ENCODE results near the gene SAV1.

Gene SAV1

DNA sequence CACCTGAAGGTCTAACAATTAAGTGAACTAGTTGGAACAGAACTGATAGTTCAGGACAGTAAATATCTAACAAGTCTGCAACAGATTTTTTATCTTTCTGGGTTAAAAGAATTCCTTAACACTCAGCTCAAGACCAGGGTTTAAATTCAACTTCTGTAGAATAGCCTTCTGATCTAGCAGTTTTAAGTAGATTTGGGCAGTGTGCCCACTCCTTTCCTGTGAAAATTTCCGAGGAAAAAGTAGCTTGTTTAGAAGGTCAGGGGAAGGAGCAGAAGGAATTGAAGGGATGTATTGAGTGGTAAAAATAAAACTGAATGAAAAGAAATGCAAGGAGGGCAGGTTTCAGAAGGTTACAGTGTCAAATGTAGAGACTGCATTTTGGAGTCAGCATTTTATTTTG, 62.3 kb downstream of the SAV1 start:
- Histone ChIP-seq H3K4me3 (ENCODE audit: low read depth in 1 of 2, low read length in 2 of 2) (no peak overlapping the region), H3K27ac (ENCODE audit: low read depth, low read length) (no peak overlapping the region), H3K4me1 (ENCODE audit: insufficient read depth, low read length) (no peaks in the 10 kb centered on the region), H3K36me3 (ENCODE audit: insufficient read depth, low read length) (no peaks in the 10 kb centered on the region), H3K9me3 (ENCODE audit: low read length) (no peaks in the 10 kb centered on the region), H3K27me3 (ENCODE audit: control insufficient read depth in 1 of 2, insufficient read depth in 2 of 2, low read length in 2 of 2) (no peaks in the 10 kb centered on the region), H3K9ac (ENCODE audit: low read length) (no peak overlapping the region)

DNA sequence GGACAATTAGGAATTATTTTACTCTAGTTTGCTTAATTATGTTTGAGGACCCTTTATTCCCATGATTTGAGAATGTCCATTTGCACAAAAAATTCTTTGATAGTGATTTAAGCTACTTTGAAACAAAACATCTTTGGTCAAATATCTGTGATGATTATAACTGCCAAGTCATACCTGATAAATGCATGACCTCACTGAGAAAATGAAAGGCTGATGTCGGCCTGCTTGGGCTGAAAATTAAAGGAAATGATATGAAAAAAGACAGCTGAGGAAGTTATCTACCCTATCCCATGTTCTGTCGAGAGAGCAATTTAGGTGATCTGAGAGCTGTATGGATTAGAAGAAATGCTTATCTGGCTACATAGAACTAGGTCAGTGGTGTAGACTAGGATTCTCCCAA, 64.5 kb downstream of the SAV1 start:
- H3K9me3 ChIP-seq (ENCODE audit: low read length) = no peaks in the 10 kb centered on the region
- H3K27ac ChIP-seq (ENCODE audit: low read depth, low read length) = no peak overlapping the region
- no peak overlapping the region for H3K4me3 ChIP-seq (ENCODE audit: low read depth in 1 of 2, low read length in 2 of 2)
- no peak overlapping the region for H3K9ac ChIP-seq (ENCODE audit: low read length)
- H3K27me3 ChIP-seq (ENCODE audit: control insufficient read depth in 1 of 2, insufficient read depth in 2 of 2, low read length in 2 of 2) = no peaks in the 10 kb centered on the region
- no peaks in the 10 kb centered on the region for H3K36me3 ChIP-seq (ENCODE audit: insufficient read depth, low read length)
- H3K4me1 ChIP-seq (ENCODE audit: insufficient read depth, low read length) = no peaks in the 10 kb centered on the region

- no peak overlapping the region for H3K9ac ChIP-seq (ENCODE audit: low read length)
- H3K4me3 ChIP-seq (ENCODE audit: low read depth in 1 of 2, low read length in 2 of 2) = no peak overlapping the region
- H3K36me3 ChIP-seq (ENCODE audit: insufficient read depth, low read length) = no peaks in the 10 kb centered on the region
- no peaks in the 10 kb centered on the region for H3K27me3 ChIP-seq (ENCODE audit: control insufficient read depth in 1 of 2, insufficient read depth in 2 of 2, low read length in 2 of 2)
- H3K27ac ChIP-seq (ENCODE audit: low read depth, low read length) = no peak overlapping the region
- no peaks in the 10 kb centered on the region for H3K4me1 ChIP-seq (ENCODE audit: insufficient read depth, low read length)
- H3K9me3 ChIP-seq (ENCODE audit: low read length) = no peaks in the 10 kb centered on the region
These were observed 66.1 kb downstream of the SAV1 start for GRCh38 chr14:50602035-50602434.

- no peaks in the 10 kb centered on the region for H3K4me1 ChIP-seq (ENCODE audit: insufficient read depth, low read length)
- no peak overlapping the region for H3K4me3 ChIP-seq (ENCODE audit: low read depth in 1 of 2, low read length in 2 of 2)
- H3K9ac ChIP-seq (ENCODE audit: low read length) = no peak overlapping the region
- H3K27me3 ChIP-seq (ENCODE audit: control insufficient read depth in 1 of 2, insufficient read depth in 2 of 2, low read length in 2 of 2) = no peaks in the 10 kb centered on the region
- no peak overlapping the region for H3K27ac ChIP-seq (ENCODE audit: low read depth, low read length)
- H3K36me3 ChIP-seq (ENCODE audit: insufficient read depth, low read length) = peaks cover under 1% of the 10 kb centered on the region
- no peaks in the 10 kb centered on the region for H3K9me3 ChIP-seq (ENCODE audit: low read length)
These were observed 66.7 kb downstream of the SAV1 start for GRCh38 chr14:50601394-50601793.

DNA sequence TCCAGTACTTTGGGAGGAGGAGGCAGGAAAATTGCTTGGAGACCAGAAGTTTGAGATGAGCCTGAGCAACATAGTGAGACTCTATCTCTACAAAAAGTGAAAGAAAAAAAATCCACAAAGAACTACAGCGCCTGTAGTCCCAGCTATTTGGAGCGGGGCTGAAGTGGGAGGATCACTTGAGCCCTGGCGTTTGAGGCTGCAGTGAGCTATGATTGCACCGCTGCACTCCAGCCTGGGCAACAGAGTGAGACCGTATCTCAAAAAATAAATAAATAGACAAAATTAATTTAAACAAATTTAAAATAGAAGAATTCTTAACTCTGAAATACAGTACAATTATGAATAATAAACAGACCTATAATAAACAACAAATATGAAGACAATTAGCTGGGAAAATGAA, 67.3 kb downstream of the SAV1 start:
- H3K27ac ChIP-seq (ENCODE audit: low read depth, low read length) = no peak overlapping the region
- no peak overlapping the region for H3K9ac ChIP-seq (ENCODE audit: low read length)
- H3K4me1 ChIP-seq (ENCODE audit: insufficient read depth, low read length) = no peaks in the 10 kb centered on the region
- H3K36me3 ChIP-seq (ENCODE audit: insufficient read depth, low read length) = peaks cover 6% of the 10 kb centered on the region
- no peaks in the 10 kb centered on the region for H3K27me3 ChIP-seq (ENCODE audit: control insufficient read depth in 1 of 2, insufficient read depth in 2 of 2, low read length in 2 of 2)
- H3K9me3 ChIP-seq (ENCODE audit: low read length) = no peaks in the 10 kb centered on the region
- no peak overlapping the region for H3K4me3 ChIP-seq (ENCODE audit: low read depth in 1 of 2, low read length in 2 of 2)

GRCh38 chr14:50599700-50600444, 68.2 kb downstream of the SAV1 start:
- Histone ChIP-seq H3K9ac (ENCODE audit: low read length) (no peak overlapping the region), H3K4me3 (ENCODE audit: low read depth in 1 of 2, low read length in 2 of 2) (no peak overlapping the region), H3K9me3 (ENCODE audit: low read length) (no peaks in the 10 kb centered on the region), H3K4me1 (ENCODE audit: insufficient read depth, low read length) (no peaks in the 10 kb centered on the region), H3K27ac (ENCODE audit: low read depth, low read length) (no peak overlapping the region), H3K27me3 (ENCODE audit: control insufficient read depth in 1 of 2, insufficient read depth in 2 of 2, low read length in 2 of 2) (no peaks in the 10 kb centered on the region), H3K36me3 (ENCODE audit: insufficient read depth, low read length) (peaks cover 10% of the 10 kb centered on the region)

DNA sequence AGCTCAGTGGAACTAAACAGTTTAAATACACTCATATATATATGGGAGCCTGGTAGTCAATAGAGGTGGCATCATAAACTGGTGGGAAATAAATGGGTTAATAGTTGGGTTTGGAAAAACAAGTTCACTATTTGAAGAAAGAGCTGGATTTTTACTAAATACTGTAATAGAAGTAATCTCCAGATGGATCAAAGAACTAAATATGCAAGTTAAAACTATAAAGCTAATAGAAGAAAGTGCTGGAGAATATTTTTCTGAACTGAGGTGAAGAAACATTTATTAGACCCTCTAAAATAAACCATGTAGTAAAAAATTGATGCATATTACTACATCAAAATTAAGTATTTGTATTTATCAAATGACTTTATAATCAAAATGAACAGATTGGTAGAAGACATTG, 69.3 kb downstream of the SAV1 start:
- Histone ChIP-seq H3K4me1 (ENCODE audit: insufficient read depth, low read length) (no peaks in the 10 kb centered on the region), H3K9me3 (ENCODE audit: low read length) (no peaks in the 10 kb centered on the region), H3K27me3 (ENCODE audit: control insufficient read depth in 1 of 2, insufficient read depth in 2 of 2, low read length in 2 of 2) (no peaks in the 10 kb centered on the region), H3K9ac (ENCODE audit: low read length) (no peak overlapping the region), H3K36me3 (ENCODE audit: insufficient read depth, low read length) (peaks cover 19% of the 10 kb centered on the region), H3K27ac (ENCODE audit: low read depth, low read length) (no peak overlapping the region), H3K4me3 (ENCODE audit: low read depth in 1 of 2, low read length in 2 of 2) (no peak overlapping the region)

- Histone ChIP-seq H3K36me3 (ENCODE audit: insufficient read depth, low read length) (peaks cover 28% of the 10 kb centered on the region), H3K4me1 (ENCODE audit: insufficient read depth, low read length) (no peaks in the 10 kb centered on the region), H3K4me3 (ENCODE audit: low read depth in 1 of 2, low read length in 2 of 2) (no peak overlapping the region), H3K27me3 (ENCODE audit: control insufficient read depth in 1 of 2, insufficient read depth in 2 of 2, low read length in 2 of 2) (no peaks in the 10 kb centered on the region), H3K27ac (ENCODE audit: low read depth, low read length) (no peak overlapping the region), H3K9ac (ENCODE audit: low read length) (no peak overlapping the region), H3K9me3 (ENCODE audit: low read length) (no peaks in the 10 kb centered on the region)
These were observed 73.4 kb downstream of the SAV1 start for GRCh38 chr14:50594577-50595316.

DNA sequence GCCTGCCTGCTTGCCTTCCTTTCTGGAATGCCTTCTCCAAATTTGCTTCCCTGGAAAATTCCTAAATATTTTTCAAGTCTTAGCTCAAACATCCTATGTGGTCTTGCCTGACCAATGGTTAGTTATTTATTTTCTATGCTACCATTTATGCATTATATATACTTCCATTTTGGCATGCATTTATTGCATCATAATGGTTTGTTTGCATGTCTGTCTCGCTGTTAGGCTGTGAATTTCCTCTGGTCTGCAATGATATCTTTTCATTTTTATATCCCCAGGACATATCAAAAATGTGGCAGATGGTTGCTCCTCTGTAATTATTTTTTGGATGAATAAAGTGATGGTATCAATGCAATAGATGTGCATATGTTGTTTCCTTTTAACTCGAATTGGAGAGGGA, 77.6 kb downstream of the SAV1 start:
- no peaks in the 10 kb centered on the region for H3K9me3 ChIP-seq (ENCODE audit: low read length)
- H3K4me3 ChIP-seq (ENCODE audit: low read depth in 1 of 2, low read length in 2 of 2) = no peak overlapping the region
- no peak overlapping the region for H3K9ac ChIP-seq (ENCODE audit: low read length)
- H3K27me3 ChIP-seq (ENCODE audit: control insufficient read depth in 1 of 2, insufficient read depth in 2 of 2, low read length in 2 of 2) = no peaks in the 10 kb centered on the region
- peaks cover 19% of the 10 kb centered on the region for H3K36me3 ChIP-seq (ENCODE audit: insufficient read depth, low read length)
- no peak overlapping the region for H3K27ac ChIP-seq (ENCODE audit: low read depth, low read length)
- no peaks in the 10 kb centered on the region for H3K4me1 ChIP-seq (ENCODE audit: insufficient read depth, low read length)

All from muscle layer of colon (tissue), 2 donors.